K562 (cell line): ENCODE data around the gene HAPLN2. TPM values are rescaled to one million over a fixed set of nuclear protein-coding genes. Genes with fewer than 3 reads are reported as not detected.

Experiments
- ATAC-seq: fragments of 200-7000 bp; cut with Tn5 transposase; 3 replicates; pipeline ENCODE4 v1.9.1; 2020; ENCODE audit warnings: moderate library complexity
- Bru-seq: library from RNA; stranded (reverse); fragments of 400-500 nt; gene quantifications from one replicate; lab custom pipeline; 2021; lab: Mats Ljungman, UMichigan
- BruChase-seq, 2 experiments: library from RNA; stranded (reverse); fragments of 400-500 nt; gene quantifications; one replicate each; lab custom pipeline; 2021; lab: Mats Ljungman, UMichigan
- BruUV-seq: library from RNA; stranded (reverse); fragments of 400-500 nt; replicated peaks from 2 replicates; lab custom pipeline; 2021; lab: Mats Ljungman, UMichigan
- CTCF ChIA-PET: fragments of 300-600 bp; formaldehyde crosslinking; extraction: SDS; loops from one replicate; lab custom pipeline; 2021; ENCODE audit warnings: low intra/inter-chr PET ratio; lab: Yijun Ruan, JAX
- POLR2A ChIA-PET: fragments of 300-600, 350-650 bp; sonication (Branson Sonifier 250); formaldehyde crosslinking; extraction: SDS; loops from one replicate; lab custom pipeline; 2021; ENCODE audit warnings: antibody characterized with exemption, inconsistent platforms; lab: Yijun Ruan, JAX
- DNase-seq, 4 experiments: peaks; one replicate each; pipeline versions ENCODE4 v3.0.0 to v3.0.0-alpha.2; 2011 to 2018; ENCODE audit warnings: low spot score in 3 of 4, mixed read lengths in 3 of 4; ENCODE audit errors: extremely low read depth in 1 of 4
- FAIRE-seq: peaks from 2 replicates; lab custom pipeline; 2011; peaks lifted over from hg19 to GRCh38; lab: Jason Lieb, UNC
- H2AFZ ChIP-seq: 2 replicates; pipeline ENCODE4 v1.6.0; 2011; ENCODE audit warnings: low read depth, low read length, control low read depth, inconsistent platforms
- H3K27ac ChIP-seq: fragments of 200-600 bp; 3 replicates; pipeline ENCODE4 v1.8.0; 2011; ENCODE audit warnings: low read depth, mild to moderate bottlenecking, control low read depth, inconsistent platforms, low read length, moderate library complexity, mixed read lengths; ENCODE audit errors: extremely low read depth
- H3K27me3 ChIP-seq, 2 experiments: fragments of 300-600 bp in 1 of 2; 2 replicates in 1 of 2; 3 replicates in 1 of 2; pipeline versions ENCODE4 v1.6.0 to v1.8.0; 2011; ENCODE audit warnings: inconsistent platforms in 2 of 2, low read length in 2 of 2, mild to moderate bottlenecking in 1 of 2, mixed read lengths in 1 of 2, moderate library complexity in 1 of 2; ENCODE audit not compliant: control insufficient read depth in 2 of 2, insufficient read depth in 2 of 2
- H3K36me3 ChIP-seq: fragments of 300-600 bp; 3 replicates; pipeline ENCODE4 v1.8.0; 2011; ENCODE audit warnings: mild to moderate bottlenecking, low read length, inconsistent platforms; ENCODE audit not compliant: control insufficient read depth, insufficient read depth
- H3K4me1 ChIP-seq, 2 experiments: fragments of 200-600 bp in 1 of 2; replicated peaks in 1 of 2; 2 replicates in 1 of 2; 3 replicates in 1 of 2; pipeline versions ENCODE4 v1.5.1 to v1.8.0; 2011; ENCODE audit warnings: inconsistent platforms in 2 of 2, low read length in 2 of 2, mild to moderate bottlenecking in 1 of 2, mixed read lengths in 1 of 2, moderate library complexity in 1 of 2; ENCODE audit not compliant: control insufficient read depth in 2 of 2, insufficient read depth in 2 of 2
- H3K4me2 ChIP-seq: 2 replicates; pipeline ENCODE4 v1.6.1; 2011; ENCODE audit warnings: low read length, control low read depth, inconsistent platforms, mixed read lengths; ENCODE audit not compliant: insufficient read depth
- H3K4me3 ChIP-seq: fragments of 200-600 bp; sonication (generic), shearing (Covaris generic); 2 replicates; pipeline ENCODE4 v1.5.1; 2016; ENCODE audit warnings: control low read depth, inconsistent platforms
- H3K79me2 ChIP-seq: fragments of 200-600 bp; 3 replicates; pipeline ENCODE4 v1.8.0; 2011; ENCODE audit warnings: low read length, inconsistent platforms; ENCODE audit not compliant: control insufficient read depth, insufficient read depth
- H3K9ac ChIP-seq, 2 experiments: 2 replicates each; pipeline versions ENCODE4 v1.6.0 to v1.6.1; 2011; ENCODE audit warnings: low read depth in 2 of 2, low read length in 2 of 2, control low read depth in 1 of 2, inconsistent platforms in 1 of 2, mild to moderate bottlenecking in 1 of 2, mixed read lengths in 1 of 2; ENCODE audit not compliant: insufficient read depth in 1 of 2
- H3K9me1 ChIP-seq: one replicate; pipeline ENCODE4 v1.6.0; 2011; ENCODE audit warnings: inconsistent platforms, mild to moderate bottlenecking, low read length, moderate library complexity; ENCODE audit not compliant: control insufficient read depth, insufficient read depth
- H3K9me3 ChIP-seq: replicated peaks from 2 replicates; pipeline ENCODE4 v1.5.1; 2011; ENCODE audit warnings: low read depth, low read length, inconsistent platforms; ENCODE audit not compliant: control insufficient read depth, insufficient read depth
- H4K20me1 ChIP-seq: replicated peaks from 2 replicates; pipeline ENCODE4 v1.6.1; 2011; ENCODE audit warnings: low read length, inconsistent platforms, mixed read lengths; ENCODE audit not compliant: control insufficient read depth, insufficient read depth
- CTBP1 ChIP-seq: fragments of 450-650 bp; IDR thresholded peaks from 2 replicates; pipeline ENCODE4 v1.6.1; 2016; ENCODE audit warnings: borderline replicate concordance
- DACH1 ChIP-seq: fragments of 450-650 bp; IDR thresholded peaks from 2 replicates; pipeline ENCODE4 v1.6.1; 2018; ENCODE audit not compliant: partially characterized antibody
- E2F8 ChIP-seq: fragments of 450-650 bp; IDR thresholded peaks from 2 replicates; pipeline ENCODE4 v1.7.1; 2018; ENCODE audit warnings: mild to moderate bottlenecking, low read depth; ENCODE audit not compliant: partially characterized antibody
- KLF1 ChIP-seq: fragments of 450-650 bp; IDR thresholded peaks from 2 replicates; pipeline ENCODE4 v1.6.1; 2016; ENCODE audit warnings: missing genetic modification characterization, missing compliant biosample characterization
- MED1 ChIP-seq: sonication (generic); formaldehyde crosslinking; IDR thresholded peaks from 2 replicates; pipeline ENCODE4 v1.8.1; 2023; ENCODE audit warnings: missing genetic modification reagents, borderline replicate concordance
- NUFIP1 ChIP-seq: fragments of 450-650 bp; IDR thresholded peaks from 2 replicates; pipeline ENCODE4 v1.6.1; 2018; ENCODE audit not compliant: partially characterized antibody
- RAD21 ChIP-seq, 2 experiments: fragments of 250-450 bp in 1 of 2; fragments of 450-650 bp in 1 of 2; sonication (Bioruptor Pico) in 1 of 2; formaldehyde crosslinking in 1 of 2; IDR thresholded peaks in 1 of 2; conservative IDR thresholded peaks in 1 of 2; 2 replicates each; pipeline versions ENCODE4 v1.4.0 to v1.8.0; 2020 to 2022; ENCODE audit warnings: mild to moderate bottlenecking in 2 of 2, moderate library complexity in 1 of 2
- RB1 ChIP-seq: fragments of 450-650 bp; IDR thresholded peaks from 2 replicates; pipeline ENCODE4 v1.6.1; 2017; ENCODE audit warnings: low read depth, mild to moderate bottlenecking
- SMC3 ChIP-seq: conservative IDR thresholded peaks from 2 replicates; pipeline ENCODE4 v1.6.1; 2011; ENCODE audit warnings: low read depth, low read length, improper control_type of control experiment; ENCODE audit not compliant: insufficient read depth
- SRSF1 ChIP-seq: fragments of 200-400 bp; formaldehyde crosslinking; IDR thresholded peaks from 2 replicates; pipeline ENCODE4 v1.6.1; 2017; ENCODE audit warnings: mild to moderate bottlenecking, low read depth, low read length, moderate library complexity
- TFAP4 ChIP-seq: sonication (generic); formaldehyde crosslinking; IDR thresholded peaks from 2 replicates; pipeline ENCODE4 v1.8.0; 2022; ENCODE audit warnings: missing genetic modification reagents, mild to moderate bottlenecking, moderate library complexity, borderline replicate concordance
- ZKSCAN3 ChIP-seq: fragments of 250-450 bp; sonication (Bioruptor Pico); IDR thresholded peaks from 2 replicates; pipeline ENCODE4 v1.4.0; 2020
- WGBS: fragments of 100-300 bp; shearing (Covaris generic); methylation state at CpG from one replicate; pipeline ENCODE4 v1.1.6; 2016; ENCODE audit warnings: low coverage, mixed read lengths; ENCODE audit not compliant: insufficient coverage; ENCODE audit errors: missing lambda C conversion rate; 5-methylcytosine and 5-hydroxymethylcytosine counted together
- in situ Hi-C: fragments of 300-500 bp; cut with MboI; formaldehyde crosslinking; loops from 4 replicates; pipeline ENCODE4 v1.15.0; 2018; ENCODE audit warnings: inconsistent platforms, mixed read lengths
- intact Hi-C: fragments of 100-400 bp; cut with micrococcal nuclease; formaldehyde crosslinking; loops from 2 replicates; pipeline ENCODE4 v1.14.2; 2022
- long read RNA-seq, 3 experiments: library from polyadenylated mRNA in 2 of 3; library from RNA in 1 of 3; unstranded in 2 of 3; stranded (forward) in 1 of 3; transcript quantifications; one replicate each; pipeline ENCODE4 v2.0.0, GENCODE V29; 2019 to 2022
- polyA minus RNA-seq, 3 experiments: library from RNA; depleted of rRNA, polyadenylated mRNA; stranded (reverse); fragments of >200 nt; gene quantifications; 2 replicates each; pipeline ENCODE4 v1.2.3, GENCODE V29; 2011
- polyA plus RNA-seq, 8 experiments: library from polyadenylated mRNA; depleted of rRNA in 4 of 8; stranded (reverse) in 5 of 8; unstranded in 3 of 8; fragments of >200 nt; fragmentation: Nextera tagmentation in 2 of 8; fragmentation: Illumina TruSeq in 1 of 8; extraction: Ambion mirVana in 2 of 8; extraction: Trizol in 1 of 8; gene quantifications; 2 replicates each; pipeline versions ENCODE4 v1.2.1 to v1.2.3, GENCODE V29; 2011 to 2014; ENCODE audit warnings: inconsistent platforms in 1 of 8, missing spikeins in 1 of 8
- total RNA-seq, 7 experiments: library from RNA; depleted of rRNA in 6 of 7; stranded (reverse); fragments of >200 nt in 6 of 7; fragmentation: Illumina TruSeq in 2 of 7; extraction: Trizol in 2 of 7; gene quantifications; 2 replicates each; pipeline versions ENCODE4 v1.2.1 to v1.2.3, GENCODE V29; 2011 to 2021; ENCODE audit warnings: low replicate concordance in 1 of 7

HAPLN2 gene
- total RNA-seq (2011; cell fraction: chromatin; rRNA removed; ENCODE audit: low replicate concordance) = 1.4 TPM in 1 of 2 replicates, not detected in the other
- total RNA-seq (2011; cell fraction: nucleolus; rRNA removed) = 3.0 TPM in 2 replicates
- total RNA-seq (2011; cell fraction: nucleoplasm; rRNA removed) = 0.53 and 0.88 TPM in 2 replicates
- total RNA-seq (2014; rRNA removed) = 3.1 and 3.8 TPM in 2 replicates
- not detected in 2 replicates for total RNA-seq (2014; rRNA removed; fragmentation: Illumina TruSeq; extraction: Trizol)
- 0.14 and 0.19 TPM in 2 replicates for total RNA-seq (2015; rRNA removed; fragmentation: Illumina TruSeq; extraction: Trizol)
- total RNA-seq (2021) = 3.6 and 5.2 TPM in 2 replicates
- 0.39 and 0.76 TPM in 2 replicates for polyA plus RNA-seq (2011; rRNA removed)
- 1.3 and 4.1 TPM in 2 replicates for polyA plus RNA-seq (2011; cell fraction: cytosol; rRNA removed)
- polyA plus RNA-seq (2011; cell fraction: nucleus; rRNA removed) = 6.5 and 10.9 TPM in 2 replicates
- polyA plus RNA-seq (2012) = 0.95 and 3.3 TPM in 2 replicates
- 0.17 TPM in 1 of 2 replicates, not detected in the other for polyA plus RNA-seq (2014; fragmentation: Illumina TruSeq; extraction: Trizol)
- not detected for polyA plus RNA-seq (2014; fragmentation: Nextera tagmentation; extraction: Ambion mirVana)
- 4.4 and 4.5 TPM in 2 replicates for polyA plus RNA-seq (2014; rRNA removed)
- 0.35 TPM in 1 of 2 replicates, not detected in the other for polyA minus RNA-seq (2011; rRNA and poly(A)+ RNA removed)
- polyA minus RNA-seq (2011; cell fraction: cytosol; rRNA and poly(A)+ RNA removed) = not detected in 2 replicates
- polyA minus RNA-seq (2011; cell fraction: nucleus; rRNA and poly(A)+ RNA removed) = 3.1 and 3.8 TPM in 2 replicates
- Bru-seq, nascent RNA = percentile 41 among the genes with signal in this experiment
- BruChase-seq, experiment 1, labeled RNA remaining after a 2-hour chase = percentile 24 among the genes with signal in this experiment
- percentile 34 among the genes with signal in this experiment for BruChase-seq, experiment 2, labeled RNA remaining after a 6-hour chase
- long read RNA-seq, experiment 1, partial matches to known transcripts = 2 of 6 reads
- long read RNA-seq, experiment 1, other reads (novel, unspliced or antisense) = 4 of 6 reads
- long read RNA-seq, experiment 2, partial matches to known transcripts = 0 of 5 reads
- long read RNA-seq, experiment 2, other reads (novel, unspliced or antisense) = 5 of 5 reads
- long read RNA-seq, experiment 3 = 0 reads

GRCh38 chr1:156618853-156619581 lies at the start of gene HAPLN2:
Gene HAPLN2 (plus strand): TSS chr1:156619415. CDS start chr1:156623491, 4,076 bp downstream.
- no peak within 1 kb of the TSS for H3K9ac ChIP-seq
- no peak within 1 kb of the TSS for H2AFZ ChIP-seq
- ATAC-seq = peak; percentile 41; the same call in 2 of the 3 replicates
- 3% methylated on average over 7 of the region's 7 CpGs for WGBS
- H3K9me3 ChIP-seq = no peaks in the 10 kb centered on the region
- POLR2A ChIA-PET = interaction anchor here (1.0 to 1.5 kb wide), 4 partner anchors 8 to 523 kb away, joined by 3 to 4 read pairs (median 3); no protein-coding TSS in a partner anchor
- intact Hi-C loops (no loop called here), in situ Hi-C loops (no loop called here)
- no peak within 1 kb of the TSS for H3K4me3 ChIP-seq
- H3K4me1 ChIP-seq = peaks cover 17 to 28% of the 10 kb centered on the region in 2 experiments
- no peaks in the 10 kb centered on the region for H3K9me1 ChIP-seq
- peak in 3 of 4 experiments; percentile 40 to 59 (median 47) for DNase-seq
- H3K27me3 ChIP-seq = no peaks in the 10 kb centered on the region
- FAIRE-seq = peak; percentile 23
- no peaks in the 10 kb centered on the region for H4K20me1 ChIP-seq
- H3K79me2 ChIP-seq = no peaks in the 10 kb centered on the region
- BruUV-seq = no TSS peak
- CTCF ChIA-PET = interaction anchor here (1.0 kb wide), 1 partner anchor 107 kb away, joined by 3 read pairs; no protein-coding TSS in a partner anchor
- no peak within 1 kb of the TSS for H3K4me2 ChIP-seq
- H3K27ac ChIP-seq = no peak within 1 kb of the TSS
- no peaks in the 10 kb centered on the region for H3K36me3 ChIP-seq
- no peak for TF ChIP-seq SRSF1
- no peak for TF ChIP-seq NUFIP1
- TF ChIP-seq E2F8 = no peak
- peak; percentile 64 for TF ChIP-seq SMC3
- TF ChIP-seq RAD21 (CRISPR knock-in tag; conservative IDR thresholded peaks at IDR 0.05 in 1 of 2, IDR thresholded peaks at IDR 0.05 in 1 of 2) = peak in 1 of 2 experiments; percentile 41; a peak in 2 of 4 replicates
- TF ChIP-seq ZKSCAN3 (CRISPR knock-in tag) = no peak
- TF ChIP-seq CTBP1 = 0 out of 2 replicates have a peak, but pooled peaks have one; percentile 27
- 0 out of 2 replicates have a peak, but pooled peaks have one; percentile 15 for TF ChIP-seq TFAP4
- no peak for TF ChIP-seq KLF1
- no peak for TF ChIP-seq DACH1
- TF ChIP-seq MED1 (CRISPR knock-in tag) = no peak
- TF ChIP-seq RB1 = 0 out of 2 replicates have a peak, but pooled peaks have one; percentile 17
